Sigmoid colon (tissue), 7 donors: ENCODE measurements around the gene TMPRSS13. TPM values are rescaled to one million over a fixed set of nuclear protein-coding genes. Genes with fewer than 3 reads are reported as not detected.
A peak's percentile ranks its signal among the peaks of the same experiment; 100 is the strongest.

Experiments used
- DNase-seq: peaks from one replicate; pipeline ENCODE4 v3.0.0-alpha.2; 2019
- H3K27ac ChIP-seq, 4 donors: fragments of 200-600 bp; sonication (generic); one replicate each; pipeline ENCODE4 v1.5.1; 2016 to 2019; ENCODE audit warnings: mild to moderate bottlenecking in 1 of 4
- H3K27me3 ChIP-seq, 3 donors: fragments of 200-600 bp; sonication (generic); one replicate each; pipeline ENCODE4 v1.5.1; 2019; ENCODE audit warnings: mild to moderate bottlenecking in 1 of 3
- H3K36me3 ChIP-seq, 4 donors: fragments of 200-600 bp; sonication (generic); one replicate each; pipeline ENCODE4 v1.5.1; 2016 to 2019
- H3K4me1 ChIP-seq, 4 donors: fragments of 200-600 bp; sonication (generic); one replicate each; pipeline ENCODE4 v1.5.1; 2017 to 2019
- H3K4me3 ChIP-seq, 4 donors: fragments of 200-600 bp; sonication (generic); one replicate each; pipeline ENCODE4 v1.5.1; 2017 to 2019; ENCODE audit warnings: mild to moderate bottlenecking in 2 of 4, moderate library complexity in 1 of 4
- H3K9me3 ChIP-seq, 4 donors: fragments of 200-600 bp in 3 of 4; sonication (generic) in 3 of 4; one replicate each; pipeline versions ENCODE4 v1.5.1 to v1.6.1; 2013 to 2019
- EP300 ChIP-seq, 4 donors: sonication (generic); formaldehyde crosslinking; IDR thresholded peaks; one replicate each; pipeline ENCODE4 v1.6.1; 2017; ENCODE audit warnings: antibody characterized with exemption in 4 of 4
- POLR2A ChIP-seq, 2 donors: fragments of 450-650 bp; IDR thresholded peaks; one replicate each; pipeline ENCODE4 v1.6.1; 2016; ENCODE audit warnings: antibody characterized with exemption in 2 of 2, mild to moderate bottlenecking in 2 of 2, moderate library complexity in 2 of 2
- POLR2AphosphoS5 ChIP-seq, 4 donors: sonication (generic); formaldehyde crosslinking; IDR thresholded peaks; one replicate each; pipeline ENCODE4 v1.6.1; 2017; ENCODE audit warnings: antibody characterized with exemption in 4 of 4
- WGBS, 2 donors: extraction: QIAGEN DNeasy Blood & Tissue Kit; methylation state at CpG; one replicate each; pipeline ENCODE4 v1.1.7; 2013; 5-methylcytosine and 5-hydroxymethylcytosine counted together
- intact Hi-C: fragments of 100-400 bp; cut with DNase I; formaldehyde crosslinking; loops from one replicate; pipeline ENCODE4 v1.15.1; 2023
- polyA plus RNA-seq, 3 donors: library from polyadenylated mRNA; stranded (reverse); fragments of 200-250 nt; gene quantifications; one replicate each; pipeline ENCODE4 v1.2.3, GENCODE V29; 2013
- total RNA-seq, 4 donors: library from RNA; depleted of rRNA; stranded (reverse); fragments of >200 nt; gene quantifications; one replicate each; pipeline ENCODE4 v1.1.0, GENCODE V29; 2016
- TF ChIP-seq, protein P1 (sequence below), 4 experiments: fragments of 450-650 bp in 3 of 4; fragments of 200-600 bp in 1 of 4; IDR thresholded peaks; one replicate each; pipeline ENCODE4 v1.5.1; 2016 to 2019; ENCODE audit warnings: antibody characterized with exemption in 4 of 4, mild to moderate bottlenecking in 3 of 4, moderate library complexity in 2 of 4
- donor health status: healthy with polysubstance abuse.
- donor health status: Bipolar disorder and iron deficiency.
- donor health status: healthy.

TMPRSS13 gene
- total and polyA plus RNA-seq, 7 donors: 1.4 to 1.6 TPM; not detected in 5

DNA sequence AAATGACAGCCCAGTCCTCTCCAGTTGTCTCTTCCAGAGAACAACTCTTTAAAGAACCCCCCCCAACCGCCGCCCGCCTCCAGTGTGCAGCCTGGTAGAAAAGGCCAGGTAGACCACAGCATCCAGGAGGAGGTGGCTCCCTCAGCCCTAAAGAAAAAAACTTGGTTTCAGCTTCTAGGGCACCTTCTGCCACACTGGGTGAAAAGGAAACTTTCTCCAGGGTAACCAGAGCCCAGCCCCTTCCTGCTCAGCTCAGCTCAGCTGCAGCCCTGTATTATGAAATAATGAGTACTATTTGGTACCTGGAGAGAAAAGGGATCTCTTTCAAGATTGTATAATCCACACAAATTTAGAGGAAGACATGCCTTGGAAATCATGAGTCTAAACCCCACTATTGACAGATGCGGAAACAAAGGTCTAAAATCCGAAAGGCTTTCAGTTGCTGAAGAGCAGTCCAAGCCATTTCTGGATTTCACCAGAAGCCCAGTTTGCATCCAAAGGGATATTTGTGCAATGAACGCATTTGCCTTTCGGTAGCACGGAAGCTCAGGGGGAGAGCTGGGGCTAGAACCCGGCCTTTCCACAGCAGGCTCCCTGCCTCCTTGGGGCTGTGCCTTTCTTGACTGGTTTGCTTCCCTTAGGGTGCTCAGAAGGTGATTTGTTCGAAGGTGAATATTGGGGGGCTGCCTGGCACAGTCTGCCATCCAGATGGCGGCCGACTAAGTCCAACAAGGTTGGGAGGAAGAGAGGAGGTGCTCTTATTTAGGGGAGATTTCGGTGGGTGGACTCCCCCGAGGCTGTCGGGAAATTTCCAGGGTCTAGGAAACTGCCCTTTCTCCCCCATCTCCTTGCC, 56.0 kb downstream of the TMPRSS13 start:
- Histone ChIP-seq H3K27ac (peak overlapping the region; percentile 76 to 96 (median 92)), H3K36me3 (no peaks in the 10 kb centered on the region), H3K9me3 (no peaks in the 10 kb centered on the region), H3K4me3 (peak overlapping the region in 3 of 4 donors; percentile 1 to 84 (median 16)), H3K27me3 (no peaks in the 10 kb centered on the region), H3K4me1 (peaks cover 2 to 89% (median 84%) of the 10 kb centered on the region in 4 donors)
- DNase-seq: no peak
- TF ChIP-seq EP300 (IDR thresholded peaks at IDR 0.05) (no peak), POLR2AphosphoS5 (IDR thresholded peaks at IDR 0.05) (no peak), POLR2A (IDR thresholded peaks at IDR 0.05) (no peak)
- TF ChIP-seq, protein P1, sequence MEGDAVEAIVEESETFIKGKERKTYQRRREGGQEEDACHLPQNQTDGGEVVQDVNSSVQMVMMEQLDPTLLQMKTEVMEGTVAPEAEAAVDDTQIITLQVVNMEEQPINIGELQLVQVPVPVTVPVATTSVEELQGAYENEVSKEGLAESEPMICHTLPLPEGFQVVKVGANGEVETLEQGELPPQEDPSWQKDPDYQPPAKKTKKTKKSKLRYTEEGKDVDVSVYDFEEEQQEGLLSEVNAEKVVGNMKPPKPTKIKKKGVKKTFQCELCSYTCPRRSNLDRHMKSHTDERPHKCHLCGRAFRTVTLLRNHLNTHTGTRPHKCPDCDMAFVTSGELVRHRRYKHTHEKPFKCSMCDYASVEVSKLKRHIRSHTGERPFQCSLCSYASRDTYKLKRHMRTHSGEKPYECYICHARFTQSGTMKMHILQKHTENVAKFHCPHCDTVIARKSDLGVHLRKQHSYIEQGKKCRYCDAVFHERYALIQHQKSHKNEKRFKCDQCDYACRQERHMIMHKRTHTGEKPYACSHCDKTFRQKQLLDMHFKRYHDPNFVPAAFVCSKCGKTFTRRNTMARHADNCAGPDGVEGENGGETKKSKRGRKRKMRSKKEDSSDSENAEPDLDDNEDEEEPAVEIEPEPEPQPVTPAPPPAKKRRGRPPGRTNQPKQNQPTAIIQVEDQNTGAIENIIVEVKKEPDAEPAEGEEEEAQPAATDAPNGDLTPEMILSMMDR (IDR thresholded peaks at IDR 0.05): no peak
- intact Hi-C loops: no loop called here
- WGBS, 2 donors: 83 to 91% methylated on average over 15 of the region's 15 CpGs

GRCh38 chr11:117872420-117872961, 56.7 kb downstream of the TMPRSS13 start:
- peaks cover 2 to 89% (median 84%) of the 10 kb centered on the region in 4 donors for H3K4me1 ChIP-seq
- peak overlapping the region in 3 of 4 donors; percentile 1 to 84 (median 16) for H3K4me3 ChIP-seq
- H3K36me3 ChIP-seq: no peaks in the 10 kb centered on the region
- TF ChIP-seq, protein P1 (IDR thresholded peaks at IDR 0.05): no peak
- TF ChIP-seq EP300 (IDR thresholded peaks at IDR 0.05): peak in 2 of 4 donors; percentile 34 to 63
- peak; percentile 33 to 79 (median 72) for TF ChIP-seq POLR2AphosphoS5 (IDR thresholded peaks at IDR 0.05)
- no peak for TF ChIP-seq POLR2A (IDR thresholded peaks at IDR 0.05)
- intact Hi-C loops: no loop called here
- H3K27me3 ChIP-seq: no peaks in the 10 kb centered on the region
- WGBS, 2 donors: 69 to 80% methylated on average over 12 of the region's 12 CpGs
- peak overlapping the region; percentile 76 to 96 (median 92) for H3K27ac ChIP-seq
- DNase-seq: peak; percentile 90
- H3K9me3 ChIP-seq: no peaks in the 10 kb centered on the region

- no peaks in the 10 kb centered on the region for H3K36me3 ChIP-seq
- WGBS, 2 donors: 67 to 82% methylated on average over 5 of the region's 5 CpGs
- H3K9me3 ChIP-seq: no peaks in the 10 kb centered on the region
- no peak overlapping the region for H3K4me3 ChIP-seq
- intact Hi-C loops: no loop called here
- no peak for DNase-seq
- H3K27me3 ChIP-seq: no peaks in the 10 kb centered on the region
- peak overlapping the region in 3 of 4 donors; percentile 90 to 96 (median 94) for H3K27ac ChIP-seq
- no peak for TF ChIP-seq EP300 (IDR thresholded peaks at IDR 0.05)
- no peak for TF ChIP-seq POLR2A (IDR thresholded peaks at IDR 0.05)
- TF ChIP-seq, protein P1 (IDR thresholded peaks at IDR 0.05): no peak
- no peak for TF ChIP-seq POLR2AphosphoS5 (IDR thresholded peaks at IDR 0.05)
- H3K4me1 ChIP-seq: peaks cover 2 to 89% (median 85%) of the 10 kb centered on the region in 4 donors
Measured at GRCh38 chr11:117871784-117872183, 57.4 kb downstream of the TMPRSS13 start.

DNA sequence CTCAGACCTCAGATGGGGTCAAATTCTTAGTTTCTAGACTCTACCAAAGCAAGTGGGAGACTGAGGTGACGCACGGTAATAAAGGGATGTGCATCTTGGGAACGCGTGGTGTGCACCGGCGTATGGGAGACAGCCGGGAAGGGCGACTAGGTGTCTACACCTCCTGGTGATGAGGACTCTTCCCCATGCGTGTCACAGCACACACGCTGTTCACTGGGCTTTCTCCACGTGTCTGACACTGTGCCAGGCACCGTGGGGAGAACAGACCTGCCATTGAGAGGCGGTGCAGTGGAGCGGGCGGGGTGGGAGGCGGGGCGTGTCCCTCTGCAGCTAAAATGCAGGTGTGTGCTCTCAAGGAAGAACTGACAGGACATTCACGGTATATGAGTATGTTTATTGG, 58.0 kb downstream of the TMPRSS13 start:
- WGBS, 2 donors: 49 to 80% methylated on average over 18 of the region's 18 CpGs

More for the DNA sequence above, 58.0 kb downstream of the TMPRSS13 start:
- no peaks in the 10 kb centered on the region for H3K9me3 ChIP-seq
- DNase-seq: no peak
- H3K36me3 ChIP-seq: no peaks in the 10 kb centered on the region
- peaks cover 2 to 94% (median 91%) of the 10 kb centered on the region in 4 donors for H3K4me1 ChIP-seq
- H3K27me3 ChIP-seq: no peaks in the 10 kb centered on the region
- TF ChIP-seq, protein P1 (IDR thresholded peaks at IDR 0.05): no peak
- no peak for TF ChIP-seq EP300 (IDR thresholded peaks at IDR 0.05)
- TF ChIP-seq POLR2AphosphoS5 (IDR thresholded peaks at IDR 0.05): no peak
- TF ChIP-seq POLR2A (IDR thresholded peaks at IDR 0.05): no peak
- intact Hi-C loops: no loop called here
- peak overlapping the region in 3 of 4 donors; percentile 90 to 96 (median 94) for H3K27ac ChIP-seq
- H3K4me3 ChIP-seq: no peak overlapping the region
